ENCODE results near the gene DACT2.

GRCh38 chr6:168353041-168353440 is 33.5 kb upstream of the DACT2 start:
- no peak for TF ChIP-seq POLR2A (IDR thresholded peaks at IDR 0.05)
- no peak for TF ChIP-seq CTCF (IDR thresholded peaks at IDR 0.05)

Measured in right lobe of liver (tissue), 4 donors.